HepG2 (cell line): ENCODE results near the gene CLCN2. TPM values are rescaled to one million over a fixed set of nuclear protein-coding genes. Genes with fewer than 3 reads are reported as not detected.

Experiments used
- AGO2 ChIP-seq: fragments of 200-400 bp; formaldehyde crosslinking; optimal IDR thresholded peaks from 2 replicates; pipeline ENCODE3; 2017; ENCODE audit warnings: mild to moderate bottlenecking, low read depth, low read length, moderate library complexity
- CREB3 ChIP-seq: sonication (generic); formaldehyde crosslinking; IDR thresholded peaks from 2 replicates; pipeline ENCODE4 v1.5.0; 2020; ENCODE audit warnings: missing genetic modification reagents
- ERF ChIP-seq: IDR thresholded peaks from 2 replicates; pipeline ENCODE4 v1.6.1; 2018; ENCODE audit warnings: missing biosample characterization, missing genetic modification reagents
- MTERF4 ChIP-seq: sonication (generic); formaldehyde crosslinking; IDR thresholded peaks from 2 replicates; pipeline ENCODE4 v1.8.0; 2023; ENCODE audit warnings: mild to moderate bottlenecking, missing genetic modification reagents
- NFIB ChIP-seq: sonication (generic); formaldehyde crosslinking; IDR thresholded peaks from 2 replicates; pipeline ENCODE4 v1.9.0; 2021; ENCODE audit warnings: missing genetic modification reagents, mild to moderate bottlenecking, borderline replicate concordance
- USF2 ChIP-seq, 2 experiments: sonication (generic) in 1 of 2; formaldehyde crosslinking in 1 of 2; IDR thresholded peaks; 2 replicates each; pipeline versions ENCODE4 v1.5.1 to v1.6.1; 2011 to 2020; ENCODE audit warnings: borderline replicate concordance in 1 of 2, low read depth in 1 of 2, low read length in 1 of 2, mild to moderate bottlenecking in 1 of 2, missing genetic modification reagents in 1 of 2, moderate library complexity in 1 of 2
- ZBTB7A ChIP-seq: sonication (generic); formaldehyde crosslinking; IDR thresholded peaks from 2 replicates; pipeline ENCODE4 v1.8.0; 2022; ENCODE audit warnings: mild to moderate bottlenecking, missing genetic modification reagents
- ZBTB7B ChIP-seq: sonication (generic); formaldehyde crosslinking; IDR thresholded peaks from 2 replicates; pipeline ENCODE4 v1.4.0; 2020; ENCODE audit warnings: missing genetic modification reagents
- ZNF333 ChIP-seq: sonication (generic); formaldehyde crosslinking; IDR thresholded peaks from 2 replicates; pipeline ENCODE4 v1.4.0; 2020; ENCODE audit warnings: mild to moderate bottlenecking, missing genetic modification reagents, borderline replicate concordance
- ZNF367 ChIP-seq: sonication (generic); formaldehyde crosslinking; IDR thresholded peaks from 2 replicates; pipeline ENCODE4 v1.4.0; 2020; ENCODE audit warnings: missing genetic modification reagents, borderline replicate concordance
- ZNF530 ChIP-seq: sonication (generic); formaldehyde crosslinking; IDR thresholded peaks from 2 replicates; pipeline ENCODE4 v1.5.0; 2020; ENCODE audit warnings: low read depth, mild to moderate bottlenecking, missing genetic modification reagents
- ZNF567 ChIP-seq: sonication (generic); formaldehyde crosslinking; IDR thresholded peaks from 2 replicates; pipeline ENCODE4 v1.8.1; 2023; ENCODE audit warnings: mild to moderate bottlenecking, missing genetic modification reagents, borderline replicate concordance
- ZNF619 ChIP-seq: sonication (generic); formaldehyde crosslinking; IDR thresholded peaks from 2 replicates; pipeline ENCODE4 v1.4.0; 2020; ENCODE audit warnings: mild to moderate bottlenecking, missing genetic modification reagents
- ZNF772 ChIP-seq: sonication (generic); formaldehyde crosslinking; IDR thresholded peaks from 2 replicates; pipeline ENCODE4 v1.5.0; 2020; ENCODE audit warnings: mild to moderate bottlenecking, missing genetic modification reagents
- ZSCAN22 ChIP-seq: sonication (generic); formaldehyde crosslinking; IDR thresholded peaks from 2 replicates; pipeline ENCODE4 v1.4.0; 2020; ENCODE audit warnings: mild to moderate bottlenecking, missing genetic modification reagents
- polyA plus RNA-seq, 8 experiments: library from polyadenylated mRNA; depleted of rRNA in 3 of 8; stranded (reverse) in 7 of 8; unstranded in 1 of 8; fragments of >200 nt; fragmentation: Illumina TruSeq in 4 of 8; extraction: Trizol in 4 of 8; gene quantifications; 2 replicates each; pipeline versions ENCODE4 v1.2.1 to v1.2.3, GENCODE V29; 2011 to 2016; ENCODE audit warnings: low read depth in 4 of 8, missing spikeins in 1 of 8, mixed read lengths in 1 of 8; ENCODE audit not compliant: insufficient read depth in 1 of 8
- total RNA-seq, 5 experiments: library from RNA; depleted of rRNA; stranded (reverse); fragments of >200 nt; fragmentation: Illumina TruSeq; extraction: Trizol; gene quantifications; 2 replicates each; pipeline ENCODE4 v1.2.3, GENCODE V29; 2016; ENCODE audit warnings: low read depth in 1 of 5
- TF ChIP-seq, protein P1 (sequence below): sonication (generic); formaldehyde crosslinking; IDR thresholded peaks from 2 replicates; pipeline ENCODE4 v1.4.0; 2020; ENCODE audit warnings: mild to moderate bottlenecking, missing genetic modification reagents
- TF ChIP-seq, protein P2 (sequence below): IDR thresholded peaks from 2 replicates; pipeline ENCODE4 v1.6.1; 2012; ENCODE audit warnings: inconsistent platforms

CLCN2 gene
- total and polyA plus RNA-seq, 2 of the 13 experiments (the other 11 are each of a cell fraction or from before 2014, with no cell fraction given) = 11.4 to 13.5 TPM

DNA sequence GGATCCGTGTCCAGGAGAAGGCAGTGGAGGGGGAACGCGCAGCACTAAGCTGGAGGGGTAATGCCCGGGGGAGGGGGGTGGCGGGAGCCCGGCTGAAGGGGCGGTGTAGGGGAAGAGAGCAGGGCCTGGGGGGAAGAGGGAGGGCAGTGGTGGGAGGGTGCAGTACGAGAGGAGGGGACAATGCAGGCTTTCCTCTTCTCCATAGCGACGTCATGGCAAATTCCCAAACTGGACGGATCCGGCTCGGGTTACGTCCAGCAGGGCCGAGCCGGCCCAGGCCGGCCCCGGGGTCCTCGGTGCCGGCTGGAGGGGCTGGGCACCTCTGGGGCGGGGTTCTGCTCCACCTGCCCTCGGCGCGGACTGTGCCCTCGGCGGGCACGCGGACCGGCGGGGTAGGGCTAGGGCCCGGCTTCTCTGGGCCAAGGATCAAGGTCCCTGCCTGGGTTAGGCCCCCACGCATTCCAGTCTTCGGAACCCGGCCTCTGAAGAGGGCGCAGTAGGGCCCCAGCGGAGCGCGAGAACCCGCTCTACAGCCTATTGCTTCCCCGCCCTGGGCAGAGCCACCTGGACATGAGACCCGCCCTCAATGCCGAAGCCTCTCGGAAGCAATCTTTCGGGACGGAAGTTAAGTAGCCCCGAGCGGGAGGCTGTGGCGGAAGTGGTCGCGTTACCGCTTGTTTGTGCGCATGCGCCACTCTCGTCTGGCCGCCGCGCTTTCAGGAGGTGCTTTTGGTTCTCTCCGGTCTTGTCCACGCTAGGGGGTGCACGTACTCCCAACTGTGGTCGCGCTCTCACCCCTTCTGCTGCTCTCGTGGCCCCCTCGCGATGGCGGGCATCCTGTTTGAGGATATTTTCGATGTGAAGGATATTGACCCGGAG is 1.5 kb upstream of the CLCN2 start (continued):
- peak; percentile 73 for TF ChIP-seq MTERF4 (CRISPR knock-in tag)
- no peak for TF ChIP-seq NFIB
- peak; percentile 18; the same call in 1 of the 2 replicates for TF ChIP-seq ZBTB7A (CRISPR knock-in tag)
- TF ChIP-seq ZSCAN22 (CRISPR knock-in tag) = peak; percentile 51; the same call in 1 of the 2 replicates
- no peak for TF ChIP-seq CREB3 (CRISPR knock-in tag)
- TF ChIP-seq ZNF530 = no peak
- peak; percentile 63; the same call in 1 of the 2 replicates for TF ChIP-seq ZNF567
- no peak for TF ChIP-seq ZNF619 (CRISPR knock-in tag)
- TF ChIP-seq USF2 (IDR thresholded peaks at IDR 0.05; ENCODE audit: low read depth, low read length) = no peak
- TF ChIP-seq USF2 (CRISPR knock-in tag; IDR thresholded peaks at IDR 0.05; ENCODE audit: borderline replicate concordance) = peak; percentile 4; the same call in 1 of the 2 replicates
- peak; percentile 67; the same call in 1 of the 2 replicates for TF ChIP-seq ZNF772 (CRISPR knock-in tag)
- peak; percentile 90; the same call in 1 of the 2 replicates for TF ChIP-seq ZBTB7B (CRISPR knock-in tag)
- peak; percentile 89; the same call in 1 of the 2 replicates for TF ChIP-seq ZNF333
- peak; percentile 89 for TF ChIP-seq AGO2
- TF ChIP-seq ERF (CRISPR knock-in tag) = no peak; the same call in 1 of the 2 replicates
- no peak for TF ChIP-seq ZNF367 (CRISPR knock-in tag)
- TF ChIP-seq, protein P1, sequence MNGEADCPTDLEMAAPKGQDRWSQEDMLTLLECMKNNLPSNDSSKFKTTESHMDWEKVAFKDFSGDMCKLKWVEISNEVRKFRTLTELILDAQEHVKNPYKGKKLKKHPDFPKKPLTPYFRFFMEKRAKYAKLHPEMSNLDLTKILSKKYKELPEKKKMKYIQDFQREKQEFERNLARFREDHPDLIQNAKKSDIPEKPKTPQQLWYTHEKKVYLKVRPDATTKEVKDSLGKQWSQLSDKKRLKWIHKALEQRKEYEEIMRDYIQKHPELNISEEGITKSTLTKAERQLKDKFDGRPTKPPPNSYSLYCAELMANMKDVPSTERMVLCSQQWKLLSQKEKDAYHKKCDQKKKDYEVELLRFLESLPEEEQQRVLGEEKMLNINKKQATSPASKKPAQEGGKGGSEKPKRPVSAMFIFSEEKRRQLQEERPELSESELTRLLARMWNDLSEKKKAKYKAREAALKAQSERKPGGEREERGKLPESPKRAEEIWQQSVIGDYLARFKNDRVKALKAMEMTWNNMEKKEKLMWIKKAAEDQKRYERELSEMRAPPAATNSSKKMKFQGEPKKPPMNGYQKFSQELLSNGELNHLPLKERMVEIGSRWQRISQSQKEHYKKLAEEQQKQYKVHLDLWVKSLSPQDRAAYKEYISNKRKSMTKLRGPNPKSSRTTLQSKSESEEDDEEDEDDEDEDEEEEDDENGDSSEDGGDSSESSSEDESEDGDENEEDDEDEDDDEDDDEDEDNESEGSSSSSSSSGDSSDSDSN (CRISPR knock-in tag) = peak; percentile 94
- TF ChIP-seq, protein P2, sequence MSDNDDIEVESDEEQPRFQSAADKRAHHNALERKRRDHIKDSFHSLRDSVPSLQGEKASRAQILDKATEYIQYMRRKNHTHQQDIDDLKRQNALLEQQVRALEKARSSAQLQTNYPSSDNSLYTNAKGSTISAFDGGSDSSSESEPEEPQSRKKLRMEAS = peak; percentile 85
